SU-DHL-6 (cell line): Measurements from ENCODE around the gene VPS13D.

ENCODE experiments used
- H2AFZ ChIP-seq: fragments of 200-600 bp; sonication (generic); 2 replicates; pipeline ENCODE4 v1.6.1; 2014; ENCODE audit warnings: low read depth, mild to moderate bottlenecking, moderate library complexity, mixed read lengths, antibody characterized with exemption, low read length; ENCODE audit not compliant: severe bottlenecking
- H3F3A ChIP-seq: fragments of 200-600 bp; shearing (Covaris generic); 2 replicates; pipeline ENCODE4 v1.6.0; 2016; ENCODE audit warnings: antibody characterized with exemption, mild to moderate bottlenecking; ENCODE audit not compliant: insufficient read depth
- H3K27ac ChIP-seq: fragments of 200-600 bp; sonication (generic); 2 replicates; pipeline ENCODE4 v1.5.1; 2016; ENCODE audit warnings: low read depth, mild to moderate bottlenecking, low read length, moderate library complexity, mixed read lengths
- H3K27me3 ChIP-seq: fragments of 200-600 bp; sonication (generic), shearing (Covaris generic); 2 replicates; pipeline ENCODE4 v1.6.0; 2014; ENCODE audit warnings: mild to moderate bottlenecking, low read length
- H3K36me3 ChIP-seq: fragments of 200-600 bp; sonication (generic); 2 replicates; pipeline ENCODE4 v1.6.1; 2014; ENCODE audit warnings: mild to moderate bottlenecking, low read length, mixed read lengths
- H3K4me2 ChIP-seq: fragments of 300-600, 200-600 bp; shearing (Covaris generic), sonication (generic); 2 replicates; pipeline ENCODE4 v1.6.0; 2014; ENCODE audit warnings: low read length, low read depth, mild to moderate bottlenecking; ENCODE audit not compliant: poor library complexity, severe bottlenecking
- H3K4me3 ChIP-seq: fragments of 200-600 bp; sonication (generic); 2 replicates; pipeline ENCODE4 v1.5.1; 2014; ENCODE audit warnings: antibody characterized with exemption, low read length, mild to moderate bottlenecking, mixed read lengths; ENCODE audit not compliant: insufficient read depth, poor library complexity, severe bottlenecking
- H3K79me2 ChIP-seq: fragments of 200-600 bp; sonication (generic); 2 replicates; pipeline ENCODE4 v1.6.1; 2014; ENCODE audit warnings: mild to moderate bottlenecking, low read length, moderate library complexity; ENCODE audit not compliant: insufficient read depth
- H3K9ac ChIP-seq: fragments of 200-600 bp; sonication (generic); 2 replicates; pipeline ENCODE4 v1.7.0; 2014; ENCODE audit warnings: mild to moderate bottlenecking, low read length
- H3K9me2 ChIP-seq: fragments of 200-600 bp; sonication (generic); replicated peaks from 2 replicates; pipeline ENCODE4 v1.6.1; 2014; ENCODE audit warnings: low read length; ENCODE audit not compliant: insufficient read depth
- H3K9me3 ChIP-seq: fragments of 200-600 bp; sonication (generic); 2 replicates; pipeline ENCODE4 v1.6.1; 2014; ENCODE audit warnings: low read length, mixed read lengths; ENCODE audit not compliant: insufficient read depth
- H4K20me1 ChIP-seq: fragments of 200-600 bp; sonication (generic); 2 replicates; pipeline ENCODE4 v1.6.1; 2014; ENCODE audit warnings: low read depth, mild to moderate bottlenecking, antibody characterized with exemption, low read length, moderate library complexity, mixed read lengths
- EZH2phosphoT487 ChIP-seq: fragments of 200-600 bp; sonication (generic), shearing (Covaris generic); conservative IDR thresholded peaks from 2 replicates; pipeline ENCODE4 v1.6.1; 2018; ENCODE audit warnings: mild to moderate bottlenecking, antibody characterized with exemption, low read length, moderate library complexity, mixed read lengths
- TF ChIP-seq, protein P1 (sequence below): fragments of 200-600 bp; sonication (generic); IDR thresholded peaks from one replicate; pipeline ENCODE4 v1.5.1; 2017; ENCODE audit warnings: antibody characterized with exemption, mild to moderate bottlenecking, low read length, moderate library complexity; ENCODE audit not compliant: insufficient read depth, poor library complexity, severe bottlenecking

The VPS13D gene

DNA sequence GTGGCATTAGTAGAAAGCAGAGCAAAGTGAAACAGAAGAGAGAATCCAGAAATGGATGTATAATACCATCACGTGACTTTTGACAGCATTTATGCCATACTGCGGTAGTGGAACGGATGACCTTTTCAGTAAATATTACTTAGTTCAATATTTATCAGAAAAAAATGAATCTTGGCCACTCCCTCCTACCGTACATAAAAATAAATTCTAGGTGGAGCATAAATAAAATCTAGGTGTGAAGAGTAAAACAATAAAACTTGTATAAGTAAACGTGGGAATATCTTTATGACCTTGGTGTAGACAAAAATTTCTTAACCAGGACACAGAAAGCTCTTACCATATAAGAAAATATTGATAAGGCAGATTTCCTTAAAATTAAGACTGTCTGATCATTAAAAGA lies 182.6 kb downstream of the VPS13D start:
- Histone ChIP-seq H3K4me3 (no peak overlapping the region), H2AFZ (no peak overlapping the region), H3K9me3 (no peaks in the 10 kb centered on the region), H3K27ac (no peak overlapping the region), H3F3A (no peaks in the 10 kb centered on the region), H3K9ac (no peak overlapping the region), H3K36me3 (no peaks in the 10 kb centered on the region), H4K20me1 (no peaks in the 10 kb centered on the region), H3K79me2 (no peaks in the 10 kb centered on the region), H3K9me2 (no peaks in the 10 kb centered on the region), H3K4me2 (no peak overlapping the region), H3K27me3 (no peaks in the 10 kb centered on the region)
- TF ChIP-seq, protein P1, sequence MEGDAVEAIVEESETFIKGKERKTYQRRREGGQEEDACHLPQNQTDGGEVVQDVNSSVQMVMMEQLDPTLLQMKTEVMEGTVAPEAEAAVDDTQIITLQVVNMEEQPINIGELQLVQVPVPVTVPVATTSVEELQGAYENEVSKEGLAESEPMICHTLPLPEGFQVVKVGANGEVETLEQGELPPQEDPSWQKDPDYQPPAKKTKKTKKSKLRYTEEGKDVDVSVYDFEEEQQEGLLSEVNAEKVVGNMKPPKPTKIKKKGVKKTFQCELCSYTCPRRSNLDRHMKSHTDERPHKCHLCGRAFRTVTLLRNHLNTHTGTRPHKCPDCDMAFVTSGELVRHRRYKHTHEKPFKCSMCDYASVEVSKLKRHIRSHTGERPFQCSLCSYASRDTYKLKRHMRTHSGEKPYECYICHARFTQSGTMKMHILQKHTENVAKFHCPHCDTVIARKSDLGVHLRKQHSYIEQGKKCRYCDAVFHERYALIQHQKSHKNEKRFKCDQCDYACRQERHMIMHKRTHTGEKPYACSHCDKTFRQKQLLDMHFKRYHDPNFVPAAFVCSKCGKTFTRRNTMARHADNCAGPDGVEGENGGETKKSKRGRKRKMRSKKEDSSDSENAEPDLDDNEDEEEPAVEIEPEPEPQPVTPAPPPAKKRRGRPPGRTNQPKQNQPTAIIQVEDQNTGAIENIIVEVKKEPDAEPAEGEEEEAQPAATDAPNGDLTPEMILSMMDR = no peak
- no peak for TF ChIP-seq EZH2phosphoT487

DNA sequence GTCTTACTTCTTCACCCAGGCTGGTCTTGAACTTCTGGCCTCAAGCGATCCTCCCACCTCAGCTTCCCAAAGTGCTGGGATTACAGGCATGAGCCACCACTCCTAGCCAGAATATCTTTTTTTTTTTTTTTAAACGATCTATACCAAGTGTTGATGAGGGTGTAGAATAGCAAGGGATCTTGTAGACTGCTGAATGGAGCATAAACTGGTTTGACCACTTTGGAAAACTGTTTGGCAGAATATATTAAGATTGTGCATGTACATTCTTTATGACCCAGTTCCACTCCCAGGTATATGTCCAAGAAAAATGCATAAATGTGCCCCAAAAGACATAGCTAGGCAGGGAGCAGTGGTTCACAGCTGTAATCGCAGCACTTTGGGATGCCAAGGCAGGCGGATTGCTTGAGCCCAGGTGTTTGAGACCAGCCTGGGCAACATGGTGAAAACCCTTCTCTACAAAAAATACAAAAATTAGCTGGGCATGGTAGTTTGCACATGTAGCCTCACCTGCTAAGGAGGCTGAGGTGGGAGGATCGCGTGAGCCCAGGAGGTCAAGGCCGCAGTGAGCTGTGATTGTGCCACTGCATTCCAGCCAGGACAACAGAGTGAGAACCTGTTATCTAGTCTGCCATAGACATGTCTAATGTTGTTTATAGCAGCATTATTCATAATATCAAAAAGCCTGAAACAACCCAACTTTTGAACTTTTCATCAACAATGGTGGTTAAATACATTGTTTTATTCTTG lies 184.0 kb downstream of the VPS13D start:
- Histone ChIP-seq H2AFZ (no peak overlapping the region), H3F3A (no peaks in the 10 kb centered on the region), H3K9ac (no peak overlapping the region), H3K79me2 (no peaks in the 10 kb centered on the region), H3K4me3 (no peak overlapping the region), H4K20me1 (no peaks in the 10 kb centered on the region), H3K27me3 (no peaks in the 10 kb centered on the region), H3K4me2 (no peak overlapping the region), H3K9me2 (no peaks in the 10 kb centered on the region), H3K9me3 (no peaks in the 10 kb centered on the region), H3K36me3 (no peaks in the 10 kb centered on the region), H3K27ac (no peak overlapping the region)
- no peak for TF ChIP-seq EZH2phosphoT487
- TF ChIP-seq, protein P1 = no peak

DNA sequence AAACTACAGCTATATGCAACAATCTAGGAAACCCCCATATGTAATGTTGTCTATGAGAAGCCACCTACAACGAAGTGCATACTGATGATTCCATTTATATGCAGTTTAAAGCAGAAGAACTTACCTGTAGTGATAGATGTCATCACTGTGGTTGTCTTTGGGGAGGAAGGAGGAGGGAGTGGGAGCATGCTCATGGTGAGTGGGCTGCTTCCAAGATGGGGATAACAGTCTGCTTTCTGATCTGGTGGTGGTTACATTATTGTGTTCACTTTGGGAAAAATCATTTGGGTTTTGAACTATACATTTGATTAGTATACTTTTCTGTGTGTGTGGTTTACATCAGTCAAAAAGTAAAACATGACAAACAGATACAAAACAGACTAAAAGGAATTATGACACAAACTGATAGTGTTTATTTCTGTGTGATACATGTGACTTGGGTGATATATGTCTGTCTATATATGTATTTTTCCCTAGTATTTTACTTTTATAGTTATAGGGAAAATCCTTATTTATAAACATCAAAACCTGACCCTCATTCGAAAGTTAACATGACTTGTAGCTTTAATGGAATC lies 184.7 kb downstream of the VPS13D start:
- H3F3A ChIP-seq = no peaks in the 10 kb centered on the region
- H3K9ac ChIP-seq = no peak overlapping the region

More for the DNA sequence above, 184.7 kb downstream of the VPS13D start:
- H2AFZ ChIP-seq = no peak overlapping the region
- no peaks in the 10 kb centered on the region for H3K27me3 ChIP-seq
- no peak overlapping the region for H3K4me2 ChIP-seq
- no peaks in the 10 kb centered on the region for H3K79me2 ChIP-seq
- H3K9me3 ChIP-seq = no peaks in the 10 kb centered on the region
- H3K9me2 ChIP-seq = no peaks in the 10 kb centered on the region
- H3K27ac ChIP-seq = no peak overlapping the region
- no peak for TF ChIP-seq EZH2phosphoT487
- TF ChIP-seq, protein P1 = no peak
- no peak overlapping the region for H3K4me3 ChIP-seq
- H3K36me3 ChIP-seq = no peaks in the 10 kb centered on the region
- no peaks in the 10 kb centered on the region for H4K20me1 ChIP-seq
